Aorta (tissue), 5 donors: Measurements from ENCODE around the gene PRICKLE2. TPM values are rescaled to one million over a fixed set of nuclear protein-coding genes. Genes with fewer than 3 reads are reported as not detected.

Experiments used
- ATAC-seq: fragments of 200-7000 bp; cut with Tn5 transposase; one replicate; pipeline ENCODE4 v1.9.1; 2022; ENCODE audit warnings: moderate library complexity; ENCODE audit not compliant: low FRiP score
- DNase-seq, 2 donors: peaks; one replicate each; pipeline ENCODE4 v3.0.0-alpha.2; 2020
- H3K27ac ChIP-seq, 2 donors: one replicate each; pipeline ENCODE4 v1.5.1; 2013; ENCODE audit warnings: low read length in 2 of 2, mild to moderate bottlenecking in 2 of 2, moderate library complexity in 2 of 2, control low read depth in 1 of 2, inconsistent platforms in 1 of 2, low read depth in 1 of 2
- H3K27me3 ChIP-seq, 2 donors: one replicate each; pipeline ENCODE4 v1.6.1; 2013; ENCODE audit warnings: control low read depth in 1 of 2, low read length in 1 of 2, mild to moderate bottlenecking in 1 of 2, moderate library complexity in 1 of 2; ENCODE audit not compliant: insufficient read depth in 2 of 2, control insufficient read depth in 1 of 2
- H3K36me3 ChIP-seq, 2 donors: one replicate each; pipeline ENCODE4 v1.6.1; 2013; ENCODE audit warnings: control low read depth in 1 of 2, low read length in 1 of 2, mild to moderate bottlenecking in 1 of 2; ENCODE audit not compliant: insufficient read depth in 2 of 2, control insufficient read depth in 1 of 2
- H3K4me1 ChIP-seq, 2 donors: one replicate each; pipeline ENCODE4 v1.6.1; 2013; ENCODE audit warnings: low read length in 2 of 2, control low read depth in 1 of 2, mild to moderate bottlenecking in 1 of 2, moderate library complexity in 1 of 2; ENCODE audit not compliant: insufficient read depth in 2 of 2, control insufficient read depth in 1 of 2
- H3K4me3 ChIP-seq, 2 donors: one replicate each; pipeline ENCODE4 v1.5.1; 2013; ENCODE audit warnings: low read length in 2 of 2, control low read depth in 1 of 2, mild to moderate bottlenecking in 1 of 2
- H3K9me3 ChIP-seq: one replicate; pipeline ENCODE4 v1.6.1; 2013; ENCODE audit warnings: mild to moderate bottlenecking, low read length; ENCODE audit not compliant: control insufficient read depth
- WGBS, 2 donors: extraction: QIAGEN DNeasy Blood & Tissue Kit; methylation state at CpG; one replicate each; pipeline ENCODE4 v1.1.7; 2013; 5-methylcytosine and 5-hydroxymethylcytosine counted together
- intact Hi-C, 2 donors: fragments of 100-400 bp; cut with DNase I; formaldehyde crosslinking; loops; one replicate each; pipeline versions ENCODE4 v1.14.2 to v1.15.0; 2022
- polyA plus RNA-seq, 2 donors: library from polyadenylated mRNA; stranded (reverse); fragments of 200-250 nt; gene quantifications; one replicate each; pipeline ENCODE4 v1.2.3, GENCODE V29; 2013
- total RNA-seq, 2 donors: library from RNA; stranded (reverse); fragmentation: NEBNext Ultra II Directional; extraction: Animal tissue kit (Norgen Biotek cat#: 25700); gene quantifications; one replicate each; pipeline ENCODE4 v1.2.1, GENCODE V29; 2021
- donor health status: healthy with polysubstance abuse.
- donor health status: Bipolar disorder and iron deficiency.
- donor health status: DM: no; HTN: no; CAD: no.
- donor health status: DM: no; HTN: no; CAD: no.
- donor health status: DM: yes; HTN: yes; CAD: no.

The PRICKLE2 gene
- total and polyA plus RNA-seq, 4 donors: 2.1 to 42.1 (median 13.9) TPM

- H3K27me3 ChIP-seq: no peaks in the 10 kb centered on the region
- no peak overlapping the region for H3K27ac ChIP-seq
- H3K9me3 ChIP-seq: no peaks in the 10 kb centered on the region
- intact Hi-C loops: loop anchor here in 1 of 2 donors (10.0 kb wide), 2 partner anchors 51 to 129 kb away; no protein-coding TSS in a partner anchor
- no peak for ATAC-seq
- DNase-seq: no peak
- peaks cover 2 to 6% of the 10 kb centered on the region in 2 donors for H3K4me1 ChIP-seq
- peaks cover 0 to 2% of the 10 kb centered on the region in 2 donors for H3K36me3 ChIP-seq
- no peak overlapping the region for H3K4me3 ChIP-seq
- 79 to 80% methylated on average over 4 of the region's 4 CpGs for WGBS, 2 donors
Observed at GRCh38 chr3:64163755-64164148, 61.5 kb downstream of the PRICKLE2 start.

GRCh38 chr3:64163019-64163754 lies 62.1 kb downstream of the PRICKLE2 start:
- intact Hi-C loops: loop anchor here in 1 of 2 donors (10.0 kb wide), 2 partner anchors 52 to 128 kb away; no protein-coding TSS in a partner anchor
- Histone ChIP-seq H3K36me3 (peaks cover 0 to 2% of the 10 kb centered on the region in 2 donors), H3K4me1 (peaks cover 2 to 10% of the 10 kb centered on the region in 2 donors), H3K27me3 (no peaks in the 10 kb centered on the region), H3K27ac (no peak overlapping the region), H3K4me3 (no peak overlapping the region), H3K9me3 (no peaks in the 10 kb centered on the region)
- 41 to 45% methylated on average over 8 of the region's 8 CpGs for WGBS, 2 donors
- ATAC-seq (no peak), DNase-seq (no peak)

GRCh38 chr3:64161481-64161952 lies 63.7 kb downstream of the PRICKLE2 start:
- H3K27ac ChIP-seq: no peak overlapping the region
- H3K4me1 ChIP-seq: peaks cover 2 to 10% of the 10 kb centered on the region in 2 donors
- DNase-seq: no peak
- intact Hi-C loops: loop anchor here in 1 of 2 donors (10.0 kb wide), 2 partner anchors 53 to 127 kb away; no protein-coding TSS in a partner anchor
- peaks cover 0 to 2% of the 10 kb centered on the region in 2 donors for H3K36me3 ChIP-seq
- no peaks in the 10 kb centered on the region for H3K27me3 ChIP-seq
- WGBS, 2 donors: 3 to 4% methylated on average over 2 of the region's 2 CpGs
- ATAC-seq: no peak
- no peaks in the 10 kb centered on the region for H3K9me3 ChIP-seq
- H3K4me3 ChIP-seq: no peak overlapping the region

- no peak for DNase-seq
- H3K27ac ChIP-seq: no peak overlapping the region
- no peaks in the 10 kb centered on the region for H3K27me3 ChIP-seq
- no peaks in the 10 kb centered on the region for H3K9me3 ChIP-seq
- no peak overlapping the region for H3K4me3 ChIP-seq
- 90 to 92% methylated on average over 8 of the region's 8 CpGs for WGBS, 2 donors
- peaks cover 2 to 10% of the 10 kb centered on the region in 2 donors for H3K4me1 ChIP-seq
- peaks cover 0 to 2% of the 10 kb centered on the region in 2 donors for H3K36me3 ChIP-seq
- ATAC-seq: no peak
- intact Hi-C loops: loop anchor here in 1 of 2 donors (10.0 kb wide), 2 partner anchors 55 to 125 kb away; no protein-coding TSS in a partner anchor
Observed at GRCh38 chr3:64160000-64160695, 65.1 kb downstream of the PRICKLE2 start.

DNA sequence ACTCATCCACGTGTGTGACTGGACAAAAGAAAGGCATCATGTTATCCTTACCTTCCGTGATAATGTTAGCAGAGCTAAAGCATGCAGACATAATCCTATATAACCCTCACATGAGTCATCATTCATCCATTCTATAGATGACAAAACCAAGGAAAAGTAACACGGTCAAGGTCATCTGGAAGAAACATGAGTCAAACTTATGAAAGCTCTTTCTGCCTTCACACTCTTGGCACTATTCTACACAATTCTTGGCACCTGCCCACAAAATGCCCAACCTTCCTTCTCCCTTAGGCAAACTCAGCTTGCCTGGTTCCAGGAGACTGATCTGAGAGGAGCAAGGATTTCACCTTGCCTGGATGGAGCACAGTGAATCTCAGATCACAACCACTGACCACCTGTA lies 66.9 kb downstream of the PRICKLE2 start:
- ATAC-seq (no peak), DNase-seq (no peak)
- H3K4me3 ChIP-seq: no peak overlapping the region
- peaks cover 0 to 2% of the 10 kb centered on the region in 2 donors for H3K36me3 ChIP-seq
- no peaks in the 10 kb centered on the region for H3K9me3 ChIP-seq
- no peaks in the 10 kb centered on the region for H3K27me3 ChIP-seq
- intact Hi-C loops: no loop called here
- 48 to 52% methylated on average over 3 of the region's 3 CpGs for WGBS, 2 donors
- no peak overlapping the region for H3K27ac ChIP-seq
- H3K4me1 ChIP-seq: peaks cover 0 to 6% of the 10 kb centered on the region in 2 donors

DNA sequence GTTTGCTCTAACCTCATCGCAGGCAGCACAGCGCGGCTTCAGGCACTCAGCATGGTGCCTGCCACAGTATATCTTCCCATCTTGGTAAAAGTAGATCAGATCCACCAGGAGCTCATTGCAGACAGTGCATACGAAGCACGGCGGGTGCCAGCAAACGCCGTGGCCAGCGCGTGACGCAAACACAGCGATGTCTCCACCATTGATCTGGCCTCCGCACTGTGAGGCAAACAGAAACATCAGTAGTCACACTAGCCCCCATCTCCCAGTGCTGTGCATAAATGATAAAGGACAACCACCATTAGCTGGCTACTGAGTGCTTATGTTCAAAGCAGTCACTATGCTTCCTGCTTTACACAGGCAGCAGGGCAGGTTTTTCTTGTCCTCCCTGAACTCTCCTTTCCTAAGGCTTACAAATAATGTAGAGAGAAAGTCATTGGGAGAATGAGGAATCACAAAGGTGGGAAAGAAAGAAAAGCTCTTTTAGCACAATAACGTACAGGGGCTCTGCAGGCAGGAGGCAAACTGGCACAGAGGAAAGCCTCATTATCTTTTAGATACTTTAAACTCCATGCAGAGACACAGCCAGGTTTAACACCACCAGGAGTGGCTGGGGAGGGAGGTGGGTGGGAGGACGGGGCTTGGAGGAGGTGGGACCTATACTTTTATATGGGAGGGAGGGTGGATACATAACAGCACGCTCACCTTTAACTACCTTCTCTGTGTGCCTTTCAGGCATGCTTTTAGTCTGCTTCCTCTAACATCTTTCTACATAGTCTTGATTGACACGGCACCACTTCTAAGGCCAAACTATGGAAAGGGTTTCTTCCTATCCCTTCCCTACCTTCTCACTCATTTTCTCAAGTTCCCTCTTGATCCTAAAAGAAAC lies 67.9 kb downstream of the PRICKLE2 start:
- peaks cover 0 to 5% of the 10 kb centered on the region in 2 donors for H3K36me3 ChIP-seq
- 92 to 96% methylated on average over 17 of the region's 17 CpGs for whole genome bisulfite sequencing, 2 donors
- H3K9me3 ChIP-seq: no peaks in the 10 kb centered on the region
- H3K4me1 ChIP-seq: peaks cover 0 to 4% of the 10 kb centered on the region in 2 donors
- ATAC-seq (no peak), DNase-seq (no peak)
- H3K27me3 ChIP-seq: no peaks in the 10 kb centered on the region
- no peak overlapping the region for H3K27ac ChIP-seq
- no peak overlapping the region for H3K4me3 ChIP-seq
- intact Hi-C loops: no loop called here

DNA sequence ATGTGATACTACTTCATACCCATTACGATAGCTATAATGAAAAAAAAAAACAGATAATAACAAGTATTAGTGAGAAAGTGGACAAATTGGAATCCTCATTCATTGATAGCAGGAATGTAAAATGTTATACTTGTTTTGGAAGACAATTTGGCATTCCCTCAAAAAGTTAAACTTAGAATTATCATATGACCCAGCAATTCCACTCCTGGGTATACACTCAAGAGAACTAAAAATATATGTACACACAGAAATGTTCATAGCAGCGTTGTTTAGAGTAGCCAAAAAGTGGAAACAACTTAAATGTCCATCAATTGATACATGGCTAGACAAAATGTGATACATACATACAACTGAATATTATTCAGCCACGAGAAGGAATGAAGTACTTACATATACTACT lies 69.9 kb downstream of the PRICKLE2 start:
- peaks cover 0 to 4% of the 10 kb centered on the region in 2 donors for H3K4me1 ChIP-seq
- H3K36me3 ChIP-seq: peaks cover 0 to 5% of the 10 kb centered on the region in 2 donors
- DNase-seq: no peak
- no peaks in the 10 kb centered on the region for H3K9me3 ChIP-seq
- ATAC-seq: no peak
- H3K27me3 ChIP-seq: no peaks in the 10 kb centered on the region
- H3K27ac ChIP-seq: no peak overlapping the region
- H3K4me3 ChIP-seq: no peak overlapping the region
- 67 to 72% methylated on average over 3 of the region's 3 CpGs for WGBS, 2 donors
- intact Hi-C loops: no loop called here
